Body of pancreas (tissue), 4 donors: ENCODE measurements around the gene DPP9.

Experiments
- CTCF ChIP-seq, 7 experiments: fragments of 450-650 bp in 4 of 7; fragments of 200-600 bp in 3 of 7; sonication (generic) in 3 of 7; IDR thresholded peaks; one replicate each; pipeline ENCODE4 v1.5.1; 2016 to 2019; ENCODE audit warnings: antibody characterized with exemption in 7 of 7
- POLR2A ChIP-seq, 3 donors: fragments of 450-650 bp; IDR thresholded peaks; one replicate each; pipeline ENCODE4 v1.6.1; 2016; ENCODE audit warnings: antibody characterized with exemption in 3 of 3, mild to moderate bottlenecking in 2 of 3

GRCh38 chr19:4657262-4657661 is 66.4 kb downstream of the DPP9 start:
- no peak for TF ChIP-seq CTCF (IDR thresholded peaks at IDR 0.05)
- TF ChIP-seq POLR2A (IDR thresholded peaks at IDR 0.05) = no peak
